Measurements from ENCODE around the gene HGS.

The HGS gene

GRCh38 chr17:81741594-81742452 lies 58.0 kb downstream of the HGS start:
- no peak for FAIRE-seq

More at GRCh38 chr17:81741594-81742452, 58.0 kb downstream of the HGS start:
- no peak for DNase-seq (ENCODE audit: low spot score)
